HEK293 (cell line): ENCODE measurements around the gene TNRC6A.

Experiments
- GLI4 ChIP-seq: fragments of 450-650 bp; formaldehyde crosslinking; IDR thresholded peaks from 2 replicates; pipeline ENCODE4 v1.5.1; 2016; ENCODE audit warnings: missing biosample characterization, missing genetic modification characterization
- RBAK ChIP-seq: fragments of 450-650 bp; formaldehyde crosslinking; IDR thresholded peaks from 2 replicates; pipeline ENCODE4 v1.5.1; 2016; ENCODE audit warnings: missing biosample characterization, missing genetic modification characterization
- REPIN1 ChIP-seq: fragments of 450-650 bp; formaldehyde crosslinking; IDR thresholded peaks from 2 replicates; pipeline ENCODE4 v1.5.1; 2017; ENCODE audit warnings: missing biosample characterization, missing genetic modification characterization, low read depth
- ZNF10 ChIP-seq: fragments of 450-650 bp; formaldehyde crosslinking; IDR thresholded peaks from 2 replicates; pipeline ENCODE4 v1.5.1; 2017; ENCODE audit warnings: missing biosample characterization, missing genetic modification characterization
- ZNF175 ChIP-seq: fragments of 450-650 bp; formaldehyde crosslinking; IDR thresholded peaks from 2 replicates; pipeline ENCODE4 v1.5.1; 2016; ENCODE audit warnings: missing biosample characterization, missing genetic modification characterization
- ZNF221 ChIP-seq: fragments of 450-650 bp; formaldehyde crosslinking; IDR thresholded peaks from 2 replicates; pipeline ENCODE4 v1.5.1; 2017; ENCODE audit warnings: missing biosample characterization, missing genetic modification characterization, borderline replicate concordance
- ZNF335 ChIP-seq: fragments of 450-650 bp; formaldehyde crosslinking; conservative IDR thresholded peaks from 2 replicates; pipeline ENCODE4 v1.5.1; 2016; ENCODE audit warnings: missing biosample characterization, missing genetic modification characterization
- TF ChIP-seq, protein P1 (sequence below): fragments of 450-650 bp; formaldehyde crosslinking; IDR thresholded peaks from 2 replicates; pipeline ENCODE4 v1.5.1; 2016; ENCODE audit warnings: missing biosample characterization, missing genetic modification characterization

DNA sequence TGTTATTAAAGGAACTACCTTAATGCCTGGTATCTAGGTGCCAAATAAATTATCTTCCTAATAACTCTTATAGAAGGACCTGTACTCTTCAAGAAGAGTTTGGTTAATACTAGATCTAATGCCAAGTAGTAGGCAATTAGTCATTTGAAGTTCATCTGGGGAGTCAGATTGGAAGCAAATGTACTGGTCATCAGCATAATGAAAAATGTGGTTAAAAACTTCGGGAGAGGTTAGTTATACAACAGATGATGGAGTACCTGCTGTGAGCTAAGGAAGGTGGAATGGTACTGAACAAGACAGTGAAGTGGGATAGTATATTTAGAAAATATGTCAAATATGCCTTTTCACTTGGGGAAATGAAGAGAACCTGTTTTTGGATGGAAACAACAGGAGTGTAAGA is 49.2 kb downstream of the TNRC6A start:
- TF ChIP-seq, protein P1, sequence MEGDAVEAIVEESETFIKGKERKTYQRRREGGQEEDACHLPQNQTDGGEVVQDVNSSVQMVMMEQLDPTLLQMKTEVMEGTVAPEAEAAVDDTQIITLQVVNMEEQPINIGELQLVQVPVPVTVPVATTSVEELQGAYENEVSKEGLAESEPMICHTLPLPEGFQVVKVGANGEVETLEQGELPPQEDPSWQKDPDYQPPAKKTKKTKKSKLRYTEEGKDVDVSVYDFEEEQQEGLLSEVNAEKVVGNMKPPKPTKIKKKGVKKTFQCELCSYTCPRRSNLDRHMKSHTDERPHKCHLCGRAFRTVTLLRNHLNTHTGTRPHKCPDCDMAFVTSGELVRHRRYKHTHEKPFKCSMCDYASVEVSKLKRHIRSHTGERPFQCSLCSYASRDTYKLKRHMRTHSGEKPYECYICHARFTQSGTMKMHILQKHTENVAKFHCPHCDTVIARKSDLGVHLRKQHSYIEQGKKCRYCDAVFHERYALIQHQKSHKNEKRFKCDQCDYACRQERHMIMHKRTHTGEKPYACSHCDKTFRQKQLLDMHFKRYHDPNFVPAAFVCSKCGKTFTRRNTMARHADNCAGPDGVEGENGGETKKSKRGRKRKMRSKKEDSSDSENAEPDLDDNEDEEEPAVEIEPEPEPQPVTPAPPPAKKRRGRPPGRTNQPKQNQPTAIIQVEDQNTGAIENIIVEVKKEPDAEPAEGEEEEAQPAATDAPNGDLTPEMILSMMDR (tag by site-specific recombination): no peak
- TF ChIP-seq GLI4 (tag by site-specific recombination) (no peak), RBAK (tag by site-specific recombination) (no peak), REPIN1 (tag by site-specific recombination) (no peak), ZNF335 (tag by site-specific recombination) (no peak), ZNF10 (tag by site-specific recombination) (no peak), ZNF221 (tag by site-specific recombination) (no peak), ZNF175 (tag by site-specific recombination) (no peak)
